GM12878 (cell line): Measurements from ENCODE around the gene MYO7B. TPM values are rescaled to one million over a fixed set of nuclear protein-coding genes. Genes with fewer than 3 reads are reported as not detected.

ENCODE experiments used
- ATAC-seq: fragments of 200-7000 bp; cut with Tn5 transposase; 3 replicates; pipeline ENCODE4 v1.9.1; 2020; ENCODE audit warnings: mild to moderate bottlenecking, moderate library complexity
- BruUV-seq: library from RNA; stranded (reverse); fragments of 400-500 nt; replicated peaks from 2 replicates; lab custom pipeline; 2021; lab: Mats Ljungman, UMichigan
- CTCF ChIA-PET: fragments of 300-600 bp; sonication (Branson Sonifier 250); formaldehyde crosslinking; extraction: SDS; loops from one replicate; lab custom pipeline; 2021; ENCODE audit warnings: inconsistent platforms; lab: Yijun Ruan, JAX
- POLR2A ChIA-PET: fragments of 350-600 bp; formaldehyde crosslinking; extraction: SDS; loops from one replicate; lab custom pipeline; 2021; ENCODE audit warnings: inconsistent platforms; lab: Charles Lee
- RAD21 ChIA-PET: fragments of 300-600 bp; sonication (Branson Sonifier 250); formaldehyde crosslinking; loops from one replicate; lab custom pipeline; 2023; ENCODE audit warnings: antibody characterized with exemption; ENCODE audit not compliant: unreplicated experiment; lab: Charles Lee
- SMC1A ChIA-PET: fragments of 300-600 bp; sonication (Branson Sonifier 250); formaldehyde crosslinking; loops from one replicate; lab custom pipeline; 2023; ENCODE audit not compliant: unreplicated experiment, uncharacterized antibody; lab: Charles Lee
- DNase-seq: peaks from one replicate; pipeline ENCODE4 v3.0.0-alpha.2; 2011; ENCODE audit warnings: low read depth, low spot score
- FAIRE-seq: peaks from 3 replicates; lab custom pipeline; 2011; peaks lifted over from hg19 to GRCh38; lab: Jason Lieb, UNC
- H2AFZ ChIP-seq: 2 replicates; pipeline ENCODE4 v1.6.0; 2011; ENCODE audit warnings: low read depth, low read length, control low read depth; ENCODE audit not compliant: control insufficient read depth
- H3K27ac ChIP-seq: 2 replicates; pipeline ENCODE4 v1.5.1; 2011; ENCODE audit warnings: control low read depth; ENCODE audit not compliant: control insufficient read depth, insufficient read depth
- H3K27me3 ChIP-seq, 2 experiments: replicated peaks in 1 of 2; 2 replicates each; pipeline versions ENCODE4 v1.6.0 to v1.6.1; 2011; ENCODE audit warnings: low read length in 1 of 2; ENCODE audit not compliant: control insufficient read depth in 2 of 2, insufficient read depth in 2 of 2
- H3K36me3 ChIP-seq, 2 experiments: 2 replicates each; pipeline ENCODE4 v1.5.1; 2011; ENCODE audit warnings: low read length in 1 of 2; ENCODE audit not compliant: control insufficient read depth in 2 of 2, insufficient read depth in 2 of 2
- H3K4me1 ChIP-seq: 2 replicates; pipeline ENCODE4 v1.6.1; 2011; ENCODE audit warnings: mild to moderate bottlenecking, low read length, moderate library complexity, mixed read lengths; ENCODE audit not compliant: control insufficient read depth, insufficient read depth
- H3K4me2 ChIP-seq: 2 replicates; pipeline ENCODE4 v1.6.0; 2011; ENCODE audit warnings: control low read depth; ENCODE audit not compliant: control insufficient read depth, insufficient read depth
- H3K4me3 ChIP-seq: fragments of 200-600 bp; sonication (generic); 2 replicates; pipeline ENCODE4 v1.5.1; 2016
- H3K79me2 ChIP-seq: 2 replicates; pipeline ENCODE4 v1.6.0; 2011; ENCODE audit warnings: low read length; ENCODE audit not compliant: control insufficient read depth, insufficient read depth
- H3K9ac ChIP-seq: 2 replicates; pipeline ENCODE4 v1.8.0; 2011; ENCODE audit warnings: low read length, control low read depth, mixed read lengths; ENCODE audit not compliant: control insufficient read depth, insufficient read depth
- H3K9me3 ChIP-seq: replicated peaks from 3 replicates; pipeline ENCODE4 v1.5.1; 2011; ENCODE audit warnings: mild to moderate bottlenecking, low read length; ENCODE audit not compliant: control insufficient read depth, insufficient read depth
- H4K20me1 ChIP-seq: 2 replicates; pipeline ENCODE4 v1.6.0; 2011; ENCODE audit not compliant: control insufficient read depth, insufficient read depth
- BCLAF1 ChIP-seq: fragments of 450-650 bp; IDR thresholded peaks from 2 replicates; pipeline ENCODE4 v1.6.1; 2017; ENCODE audit warnings: antibody characterized with exemption, mild to moderate bottlenecking, moderate library complexity
- CHD2 ChIP-seq: IDR thresholded peaks from 2 replicates; pipeline ENCODE4 v1.6.1; 2011; ENCODE audit warnings: low read depth, low read length, improper control_type of control experiment, borderline replicate concordance
- ELK1 ChIP-seq: IDR thresholded peaks from 2 replicates; pipeline ENCODE4 v1.6.1; 2012; ENCODE audit warnings: low read depth, low read length, improper control_type of control experiment
- EP300 ChIP-seq, 2 experiments: fragments of 150-350 bp in 1 of 2; IDR thresholded peaks; 2 replicates each; pipeline ENCODE4 v1.6.1; 2011 to 2012; ENCODE audit warnings: low read depth in 2 of 2, low read length in 2 of 2, borderline replicate concordance in 1 of 2, improper control_type of control experiment in 1 of 2, inconsistent platforms in 1 of 2; ENCODE audit not compliant: control insufficient read depth in 1 of 2
- GABPA ChIP-seq: IDR thresholded peaks from 2 replicates; pipeline ENCODE4 v1.6.1; 2014; ENCODE audit warnings: antibody characterized with exemption, low read depth, mild to moderate bottlenecking, inconsistent platforms
- IRF5 ChIP-seq: fragments of 450-650 bp; IDR thresholded peaks from 2 replicates; pipeline ENCODE4 v1.6.1; 2017; ENCODE audit warnings: borderline replicate concordance
- LARP7 ChIP-seq: fragments of 450-650 bp; IDR thresholded peaks from 2 replicates; pipeline ENCODE4 v1.6.1; 2017; ENCODE audit warnings: mild to moderate bottlenecking
- POU2F2 ChIP-seq: IDR thresholded peaks from 3 replicates; pipeline ENCODE4 v1.6.1; 2011; ENCODE audit warnings: low read depth, mild to moderate bottlenecking, low read length, borderline replicate concordance
- RB1 ChIP-seq: fragments of 450-650 bp; formaldehyde crosslinking; IDR thresholded peaks from 2 replicates; pipeline ENCODE4 v1.6.1; 2017; ENCODE audit warnings: mild to moderate bottlenecking, borderline replicate concordance
- SREBF1 ChIP-seq: IDR thresholded peaks from 2 replicates; pipeline ENCODE4 v1.6.1; 2012; ENCODE audit warnings: mild to moderate bottlenecking, low read length
- SUZ12 ChIP-seq: fragments of 200-600 bp; sonication (generic); IDR thresholded peaks from one replicate; pipeline ENCODE4 v1.6.1; 2018; ENCODE audit warnings: antibody characterized with exemption, mild to moderate bottlenecking; ENCODE audit not compliant: unreplicated experiment
- TBL1XR1 ChIP-seq: IDR thresholded peaks from 2 replicates; pipeline ENCODE4 v1.6.1; 2012; ENCODE audit warnings: low read depth, low read length, improper control_type of control experiment
- ZNF384 ChIP-seq: IDR thresholded peaks from 2 replicates; pipeline ENCODE4 v1.6.1; 2012; ENCODE audit warnings: low read depth, mild to moderate bottlenecking, low read length, improper control_type of control experiment, borderline replicate concordance
- WGBS: methylation state at CpG from one replicate; pipeline ENCODE4 v1.1.6; 2016; ENCODE audit warnings: low lambda C conversion rate; ENCODE audit not compliant: insufficient replicate concordance, insufficient coverage; ENCODE audit errors: missing lambda C conversion rate; 5-methylcytosine and 5-hydroxymethylcytosine counted together
- in situ Hi-C: fragments of 300-500 bp; cut with MboI; formaldehyde crosslinking; loops from 9 replicates; pipeline ENCODE4 v1.14.3; 2018; ENCODE audit warnings: mixed read lengths
- intact Hi-C: fragments of 100-400 bp; cut with micrococcal nuclease; formaldehyde crosslinking; loops from one replicate; pipeline ENCODE4 v1.14.2; 2022; ENCODE audit not compliant: unreplicated experiment
- polyA plus RNA-seq, 11 experiments: library from polyadenylated mRNA; depleted of rRNA in 4 of 11; unstranded in 6 of 11; stranded (reverse) in 5 of 11; fragments of >200 nt; fragmentation: Nextera tagmentation in 4 of 11; fragmentation: Illumina TruSeq in 1 of 11; extraction: Ambion mirVana in 4 of 11; extraction: Trizol in 1 of 11; gene quantifications; 1 replicate in 1 of 11; 2 replicates in 10 of 11; pipeline versions ENCODE4 v1.2.1 to v1.2.3, GENCODE V29; 2011 to 2016; ENCODE audit warnings: inconsistent platforms in 2 of 11, missing spikeins in 2 of 11, low read depth in 1 of 11
- total RNA-seq, 4 experiments: library from RNA; depleted of rRNA in 3 of 4; stranded (reverse); fragments of >200 nt in 3 of 4; fragmentation: Illumina TruSeq in 1 of 4; extraction: Trizol in 1 of 4; gene quantifications; 2 replicates each; pipeline versions ENCODE4 v1.2.1 to v1.2.3, GENCODE V29; 2013 to 2021

MYO7B gene
- total and polyA plus RNA-seq, 10 of the 15 experiments (the other 5 are each of a cell fraction or from before 2014, with no cell fraction given) = 0.08 to 4.8 (median 1.2) TPM

DNA sequence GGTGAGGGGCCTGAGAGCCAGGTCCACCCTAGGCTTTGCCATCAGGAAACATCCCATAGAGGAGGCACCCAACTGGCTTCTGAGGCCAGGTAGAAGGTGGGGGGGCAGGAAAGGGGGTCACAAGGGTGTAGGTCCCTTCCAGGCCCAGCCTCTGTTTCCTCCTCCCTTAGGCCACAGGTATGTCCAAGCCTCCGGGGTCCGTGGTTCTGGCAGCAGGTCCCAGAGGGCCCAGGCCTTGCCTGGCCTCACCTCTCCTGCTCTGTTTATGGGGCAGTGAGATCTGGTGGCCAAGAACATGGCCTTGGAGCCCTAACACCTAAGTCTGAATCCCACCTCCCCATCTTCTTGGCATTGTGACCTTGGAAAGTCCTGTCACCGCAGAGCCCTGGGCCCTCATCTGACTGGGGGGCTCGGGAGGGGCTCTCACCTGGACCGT lies 88.9 kb downstream of the MYO7B start (continued):
- TF ChIP-seq BCLAF1 = no peak
- TF ChIP-seq ZNF384 = no peak
- no peak for TF ChIP-seq ELK1
- TF ChIP-seq CHD2 = no peak

- Histone ChIP-seq H3K9ac (no peak overlapping the region), H3K27ac (no peak overlapping the region), H4K20me1 (no peaks in the 10 kb centered on the region), H2AFZ (no peak overlapping the region), H3K4me3 (no peak overlapping the region), H3K9me3 (no peaks in the 10 kb centered on the region), H3K27me3 (no peaks in the 10 kb centered on the region), H3K36me3 (no peaks in the 10 kb centered on the region), H3K4me2 (no peak overlapping the region), H3K4me1 (no peaks in the 10 kb centered on the region), H3K79me2 (no peaks in the 10 kb centered on the region)
- ChIA-PET CTCF (interaction anchor here (0.7 kb wide), 1 partner anchor 34 kb away, joined by 3 read pairs; no protein-coding TSS in a partner anchor), RAD21 (no interaction called here), SMC1A (interaction anchor here (0.7 kb wide), 1 partner anchor 62 kb away, joined by 3 read pairs; no protein-coding TSS in a partner anchor), POLR2A (no interaction called here)
- 37% methylated on average over 22 of the region's 23 CpGs for WGBS
- FAIRE-seq (no peak), ATAC-seq (no peak; the same call in 2 of the 3 replicates), DNase-seq (no peak)
- in situ Hi-C loops = no loop called here
- no peak for TF ChIP-seq EP300 (IDR thresholded peaks at IDR 0.05; ENCODE audit: borderline replicate concordance in 1 of 2, control insufficient read depth in 1 of 2, low read depth in 2 of 2, low read length in 2 of 2)
- no peak for TF ChIP-seq GABPA
- no peak for TF ChIP-seq RB1
- no peak for TF ChIP-seq SREBF1
- TF ChIP-seq POU2F2 = no peak
- no peak for TF ChIP-seq IRF5
- no peak for TF ChIP-seq SUZ12
- no peak for TF ChIP-seq LARP7
- no peak for TF ChIP-seq TBL1XR1
- intact Hi-C loops = no loop called here
- BruUV-seq = no TSS peak
Measured at GRCh38 chr2:127624756-127625571, 89.5 kb downstream of the MYO7B start.
